HG03558 (cell line): ENCODE measurements around the gene TEX14.
A peak's percentile ranks its signal among the peaks of the same experiment; 100 is the strongest.
"Not testable (repeated sequence)": the region's sequence is repeated elsewhere in the genome, so short reads cannot be mapped to it uniquely, and the experiment has no call there.

Experiments used
- ATAC-seq: cut with Tn5 transposase; IDR thresholded peaks from one replicate; pipeline ENCODE4 v1.9.1; 2021; ENCODE audit warnings: moderate number of reproducible peaks; ENCODE audit not compliant: unreplicated experiment; ENCODE audit errors: extremely low read depth

The TEX14 gene

DNA sequence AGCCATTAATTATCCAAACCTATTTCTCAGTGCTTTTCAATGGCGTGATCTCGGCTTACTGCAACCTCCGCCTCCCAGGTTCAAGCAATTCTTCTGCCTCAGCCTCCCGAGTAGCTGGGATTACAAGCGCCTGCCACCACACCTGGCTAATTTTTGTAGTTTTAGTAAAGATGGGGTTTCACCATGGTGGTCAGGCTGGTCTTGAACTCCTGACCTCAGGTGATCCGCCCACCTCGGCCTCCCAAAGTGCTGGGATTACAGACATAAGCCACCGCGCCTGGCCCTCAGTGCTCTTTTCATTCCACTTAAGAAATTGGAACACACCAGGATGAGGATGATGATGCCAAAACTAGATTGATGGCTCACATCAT lies 32.1 kb downstream of the TEX14 start:
- ATAC-seq: not testable (repeated sequence)

- no peak for ATAC-seq
Observed at GRCh38 chr17:58658804-58659713, 32.8 kb downstream of the TEX14 start.

- not testable (repeated sequence) for ATAC-seq
Observed at GRCh38 chr17:58657962-58658803, 33.7 kb downstream of the TEX14 start.

DNA sequence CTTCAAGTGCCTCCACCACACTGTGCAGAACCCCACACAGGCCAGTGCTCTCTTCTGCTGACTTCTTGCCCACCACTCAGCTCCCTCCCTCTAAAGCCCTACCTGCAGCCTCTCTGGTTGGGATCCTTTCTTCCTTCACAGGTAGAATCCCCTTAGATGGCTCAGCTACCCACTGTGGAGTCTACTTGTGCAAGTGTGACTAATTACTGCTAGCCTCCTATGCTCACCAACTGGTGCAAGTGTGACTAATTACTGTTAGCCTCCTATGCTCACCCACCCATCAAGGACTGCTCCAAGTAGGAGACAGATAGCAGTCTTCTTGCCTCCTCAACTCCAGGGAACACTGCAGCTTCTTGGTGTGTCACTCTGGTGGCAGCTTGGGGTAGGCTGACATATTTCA lies 43.6 kb downstream of the TEX14 start:
- ATAC-seq: no peak

DNA sequence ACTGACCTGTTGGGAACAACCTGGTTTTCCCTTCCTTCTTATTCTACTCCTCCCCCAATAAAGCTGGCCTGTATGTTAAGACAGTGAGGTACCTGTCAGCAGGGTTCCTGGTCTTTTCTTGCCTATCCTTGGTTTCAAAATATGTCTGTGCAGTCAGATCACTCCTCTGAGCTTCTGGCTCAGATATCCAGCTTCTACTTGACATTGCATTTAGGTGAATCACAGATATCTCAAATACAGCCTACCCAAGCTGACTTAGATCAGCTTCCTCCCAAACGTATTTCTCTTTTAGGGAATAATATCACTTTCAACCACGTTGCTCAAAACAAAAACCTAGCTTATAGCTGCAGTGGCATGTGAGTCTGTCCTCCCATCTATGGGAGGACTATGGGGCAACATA lies 48.7 kb downstream of the TEX14 start:
- ATAC-seq: no peak

DNA sequence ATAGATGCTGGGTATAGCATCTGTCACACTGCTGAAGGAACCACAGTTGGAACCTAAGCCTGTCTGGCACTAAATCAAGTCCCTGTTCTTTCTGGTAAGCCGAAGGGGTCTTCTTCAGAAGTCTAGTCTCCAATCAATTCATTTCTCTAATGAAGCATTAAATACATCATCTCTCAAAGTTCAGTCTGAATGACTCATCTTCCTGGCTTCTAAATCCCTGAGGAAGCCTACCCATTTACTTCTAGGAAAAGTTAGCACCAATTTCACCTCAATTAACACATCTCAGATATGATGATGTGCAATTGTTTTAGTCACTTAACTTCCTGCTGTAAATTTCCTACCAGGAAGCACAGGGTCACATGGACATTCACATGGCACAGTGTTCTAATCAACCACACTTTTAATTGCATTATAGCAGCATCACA lies 49.9 kb downstream of the TEX14 start:
- no peak for ATAC-seq

DNA sequence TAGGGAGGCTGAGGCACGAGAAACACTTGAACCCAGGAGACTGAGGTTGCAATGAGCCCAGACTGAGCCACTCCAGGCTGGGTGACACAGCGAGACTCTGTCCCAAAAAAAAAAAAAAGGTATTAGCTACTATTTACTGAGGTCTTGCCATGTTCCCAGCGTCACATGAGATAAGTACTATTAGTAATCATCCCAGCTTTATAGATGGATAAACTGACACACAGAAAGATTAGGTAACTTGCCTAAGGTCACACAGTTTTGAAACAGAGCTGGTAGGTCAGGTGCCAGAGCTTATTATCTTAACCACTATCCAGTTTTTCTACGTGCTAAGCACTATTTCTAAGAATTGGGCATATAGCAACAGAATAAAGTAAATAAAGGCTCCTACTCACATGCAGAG lies 51.6 kb downstream of the TEX14 start:
- no peak for ATAC-seq

GRCh38 chr17:58639681-58640080 lies 52.2 kb downstream of the TEX14 start:
- no peak for ATAC-seq

DNA sequence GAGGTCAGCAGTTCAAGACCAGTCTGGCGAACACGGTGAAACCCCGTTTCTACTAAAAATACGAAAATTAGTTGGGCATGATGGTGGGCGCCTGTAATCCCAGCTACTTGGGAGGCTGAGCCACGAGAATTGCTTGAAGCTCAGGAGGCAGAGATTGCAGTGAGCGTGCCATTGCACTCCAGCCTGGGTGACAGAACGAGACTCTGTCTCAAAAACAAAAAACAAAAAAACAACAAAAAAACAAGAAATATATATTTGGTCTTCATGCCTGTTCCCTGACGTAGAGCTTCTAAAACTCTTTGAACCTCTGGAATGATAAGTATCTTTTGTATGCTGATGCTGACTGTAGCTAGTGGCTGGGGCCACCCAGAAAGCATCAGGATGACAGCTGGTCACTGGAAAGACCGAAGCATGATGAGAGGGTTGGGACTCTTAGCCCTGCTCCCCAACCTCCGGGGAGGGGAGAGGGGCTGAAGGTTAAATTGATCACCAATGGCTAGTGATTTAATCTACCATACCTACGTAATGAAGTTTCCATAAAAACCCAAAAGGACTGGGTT lies 54.8 kb downstream of the TEX14 start:
- no peak for ATAC-seq

GRCh38 chr17:58632324-58633314 lies 59.2 kb downstream of the TEX14 start:
- ATAC-seq: no peak

- ATAC-seq: peak; percentile 49
Observed at GRCh38 chr17:58631523-58632323, 60.1 kb downstream of the TEX14 start.

DNA sequence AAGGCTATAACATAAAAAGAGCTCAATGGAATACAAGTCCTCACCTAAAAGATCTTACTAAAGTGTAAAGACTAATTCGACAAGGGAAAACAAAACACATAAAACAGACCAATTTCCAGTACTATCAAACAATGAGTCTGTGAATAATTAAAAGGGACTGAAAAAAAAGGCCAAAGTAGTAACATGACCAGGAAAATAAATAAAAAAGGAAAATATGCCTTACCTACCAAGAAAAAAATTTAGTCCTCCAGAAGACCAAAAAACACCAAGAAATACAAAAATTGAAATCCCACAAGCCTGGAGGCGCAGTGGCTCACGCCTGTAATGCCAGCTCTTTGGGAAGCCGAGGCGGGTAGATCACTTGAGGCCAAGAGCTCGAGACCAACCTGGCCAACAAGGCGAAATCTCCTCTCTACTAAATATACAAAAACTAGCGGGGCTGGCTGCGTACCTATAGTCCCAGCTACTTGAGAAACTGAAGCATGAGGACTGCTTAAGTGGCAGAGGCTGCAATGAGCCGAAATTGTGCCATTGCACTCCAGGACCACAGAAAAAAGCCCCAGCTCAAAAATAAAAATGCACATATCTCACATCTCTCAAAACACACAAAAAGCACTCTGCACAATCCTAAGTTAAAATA lies 60.8 kb downstream of the TEX14 start:
- ATAC-seq: no peak

DNA sequence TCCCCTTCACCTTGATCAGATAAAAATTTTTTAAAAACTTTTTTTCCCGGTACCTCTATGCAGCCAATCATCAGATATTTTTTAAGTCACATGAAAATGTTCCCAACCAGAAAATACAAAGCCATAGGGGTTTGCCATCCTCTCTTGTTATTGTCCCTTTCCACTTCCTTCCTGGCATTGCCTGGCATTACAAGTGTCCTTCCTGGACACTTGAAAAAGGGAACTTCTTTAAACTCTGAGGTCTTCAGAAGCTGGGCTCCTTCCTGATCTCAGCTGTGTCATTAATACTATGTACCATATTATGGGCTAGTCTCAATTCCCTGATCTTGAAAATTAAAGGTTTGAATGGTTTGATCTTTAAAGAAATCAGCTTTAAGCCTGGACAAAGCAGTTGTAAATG lies 64.9 kb downstream of the TEX14 start:
- no peak for ATAC-seq

DNA sequence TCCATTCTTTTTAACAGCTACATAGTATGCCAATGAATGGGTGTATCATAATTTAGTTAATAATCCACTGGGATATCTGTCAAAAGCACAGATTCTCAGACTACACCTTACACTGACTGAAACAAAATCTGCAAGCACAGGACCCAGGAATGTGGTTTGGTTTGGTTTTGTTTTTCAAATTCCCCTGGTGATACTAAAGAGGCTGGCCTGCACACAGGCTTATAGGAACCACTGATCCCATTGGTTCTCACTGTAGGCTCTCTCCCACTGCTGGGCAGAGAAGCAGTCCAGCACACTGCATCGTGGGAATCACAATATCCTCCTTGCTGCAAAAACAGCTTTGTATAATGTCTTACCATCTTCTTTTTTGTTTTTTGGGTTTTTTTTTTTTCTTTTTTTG lies 67.1 kb downstream of the TEX14 start:
- ATAC-seq: no peak

- ATAC-seq: peak; percentile 64
Observed at GRCh38 chr17:58621174-58621573, 70.7 kb downstream of the TEX14 start.

DNA sequence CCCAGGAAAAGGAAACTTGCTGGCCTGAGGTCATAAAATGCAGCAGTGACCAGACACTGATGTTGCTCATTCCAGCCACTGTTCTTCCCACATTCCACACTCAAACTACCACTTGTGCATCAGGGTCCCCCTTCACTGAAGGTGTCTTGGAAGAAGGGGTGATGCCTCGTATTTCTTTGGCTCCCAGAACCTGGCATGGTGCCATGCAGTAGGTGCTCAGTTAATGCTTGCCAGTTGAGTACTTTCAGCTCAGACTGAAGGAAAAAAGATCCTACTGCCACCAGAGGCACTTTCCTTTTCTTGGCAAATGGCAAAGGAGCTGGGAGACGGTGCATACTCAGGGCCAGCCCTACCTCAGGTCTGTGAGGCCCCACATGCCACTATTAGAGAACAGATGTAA lies 73.5 kb downstream of the TEX14 start:
- no peak for ATAC-seq

DNA sequence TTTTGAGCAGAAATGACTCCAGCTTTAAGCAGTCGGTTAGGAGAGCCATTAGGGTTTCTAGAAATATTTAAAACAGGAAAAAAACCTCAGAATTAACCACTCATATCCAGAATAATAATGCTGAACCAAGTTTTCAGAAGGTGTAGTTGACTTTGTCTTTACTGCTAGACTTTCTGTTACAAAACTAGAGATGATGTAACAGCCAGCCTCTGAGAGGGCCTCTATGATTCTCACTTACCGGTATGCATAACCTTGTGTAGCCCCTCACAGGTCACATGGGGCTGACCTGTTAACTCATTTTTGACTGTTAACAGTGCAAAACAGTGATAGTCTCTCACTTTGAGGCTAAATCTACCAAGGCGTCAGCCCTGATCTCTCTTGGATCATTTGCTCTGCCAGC lies 74.3 kb downstream of the TEX14 start:
- ATAC-seq: no peak

- peak; percentile 56 for ATAC-seq
Observed at GRCh38 chr17:58615768-58616659, 75.8 kb downstream of the TEX14 start.
